ENCODE data around the gene NPDC1. TPM values are rescaled to one million over a fixed set of nuclear protein-coding genes. Genes with fewer than 3 reads are reported as not detected.
A peak's percentile ranks its signal among the peaks of the same experiment; 100 is the strongest.

NPDC1 gene
- total RNA-seq, 1 donor from 2014 or later: 62.0 TPM

GRCh38 chr9:137077758-137078693 is 32.0 kb upstream of the NPDC1 start:
- H3K27ac Mint-ChIP-seq: no peak overlapping the region
- H3K36me3 Mint-ChIP-seq (ENCODE audit: insufficient read depth): no peaks in the 10 kb centered on the region
- peaks cover 57% of the 10 kb centered on the region for H3K27me3 Mint-ChIP-seq
- no peak for TF ChIP-seq CTCF (IDR thresholded peaks at IDR 0.05; ENCODE audit: unreplicated experiment)
- DNase-seq (ENCODE audit: low spot score, unreplicated experiment): no peak
- H3K4me3 Mint-ChIP-seq (ENCODE audit: low read depth): peak overlapping the region; percentile 47
- H3K9me3 Mint-ChIP-seq (ENCODE audit: low read depth): no peaks in the 10 kb centered on the region
- no peaks in the 10 kb centered on the region for H3K4me1 Mint-ChIP-seq (ENCODE audit: low read depth)

GRCh38 chr9:137077010-137077747 is 31.2 kb upstream of the NPDC1 start, which contains the start of gene UAP1L1:
Gene UAP1L1, plus strand, starts transcription at chr9:137077517. Its CDS starts 16 bp downstream, at chr9:137077533.
- no peaks in the 10 kb centered on the region for H3K36me3 Mint-ChIP-seq (ENCODE audit: insufficient read depth)
- no peaks in the 10 kb centered on the region for H3K9me3 Mint-ChIP-seq (ENCODE audit: low read depth)
- H3K27me3 Mint-ChIP-seq: peaks cover 57% of the 10 kb centered on the region
- no peak for DNase-seq (ENCODE audit: low spot score, unreplicated experiment)
- TF ChIP-seq CTCF (IDR thresholded peaks at IDR 0.05; ENCODE audit: unreplicated experiment): no peak
- H3K4me1 Mint-ChIP-seq (ENCODE audit: low read depth): no peaks in the 10 kb centered on the region
- H3K4me3 Mint-ChIP-seq (ENCODE audit: low read depth): peak within 1 kb of the TSS; percentile 47
- H3K27ac Mint-ChIP-seq: no peak within 1 kb of the TSS

- H3K4me3 Mint-ChIP-seq (ENCODE audit: low read depth): peak overlapping the region; percentile 44
- H3K4me1 Mint-ChIP-seq (ENCODE audit: low read depth): no peaks in the 10 kb centered on the region
- no peaks in the 10 kb centered on the region for H3K36me3 Mint-ChIP-seq (ENCODE audit: insufficient read depth)
- no peak for TF ChIP-seq CTCF (IDR thresholded peaks at IDR 0.05; ENCODE audit: unreplicated experiment)
- no peak overlapping the region for H3K27ac Mint-ChIP-seq
- no peak for DNase-seq (ENCODE audit: low spot score, unreplicated experiment)
- peaks cover 52% of the 10 kb centered on the region for H3K27me3 Mint-ChIP-seq
- no peaks in the 10 kb centered on the region for H3K9me3 Mint-ChIP-seq (ENCODE audit: low read depth)
Observed at GRCh38 chr9:137076636-137077009, 30.6 kb upstream of the NPDC1 start.

- H3K4me1 Mint-ChIP-seq (ENCODE audit: low read depth): peaks cover 6% of the 10 kb centered on the region
- H3K27me3 Mint-ChIP-seq: peaks cover 50% of the 10 kb centered on the region
- H3K36me3 Mint-ChIP-seq (ENCODE audit: insufficient read depth): no peaks in the 10 kb centered on the region
- no peak overlapping the region for H3K4me3 Mint-ChIP-seq (ENCODE audit: low read depth)
- no peak overlapping the region for H3K27ac Mint-ChIP-seq
- DNase-seq (ENCODE audit: low spot score, unreplicated experiment): no peak
- no peak for TF ChIP-seq CTCF (IDR thresholded peaks at IDR 0.05; ENCODE audit: unreplicated experiment)
- no peaks in the 10 kb centered on the region for H3K9me3 Mint-ChIP-seq (ENCODE audit: low read depth)
Observed at GRCh38 chr9:137075275-137075775, 29.3 kb upstream of the NPDC1 start.

GRCh38 chr9:137074657-137075274 is 28.8 kb upstream of the NPDC1 start:
- H3K27me3 Mint-ChIP-seq: peaks cover 47% of the 10 kb centered on the region
- peaks cover 6% of the 10 kb centered on the region for H3K4me1 Mint-ChIP-seq (ENCODE audit: low read depth)
- no peaks in the 10 kb centered on the region for H3K9me3 Mint-ChIP-seq (ENCODE audit: low read depth)
- no peak overlapping the region for H3K4me3 Mint-ChIP-seq (ENCODE audit: low read depth)
- TF ChIP-seq CTCF (IDR thresholded peaks at IDR 0.05; ENCODE audit: unreplicated experiment): no peak
- H3K27ac Mint-ChIP-seq: no peak overlapping the region
- no peak for DNase-seq (ENCODE audit: low spot score, unreplicated experiment)
- H3K36me3 Mint-ChIP-seq (ENCODE audit: insufficient read depth): no peaks in the 10 kb centered on the region
